Measurements from ENCODE around the gene LPP. TPM values are rescaled to one million over a fixed set of nuclear protein-coding genes. Genes with fewer than 3 reads are reported as not detected.

Gene LPP
- total RNA-seq, 1 donor from 2014 or later: 11.7 TPM

DNA sequence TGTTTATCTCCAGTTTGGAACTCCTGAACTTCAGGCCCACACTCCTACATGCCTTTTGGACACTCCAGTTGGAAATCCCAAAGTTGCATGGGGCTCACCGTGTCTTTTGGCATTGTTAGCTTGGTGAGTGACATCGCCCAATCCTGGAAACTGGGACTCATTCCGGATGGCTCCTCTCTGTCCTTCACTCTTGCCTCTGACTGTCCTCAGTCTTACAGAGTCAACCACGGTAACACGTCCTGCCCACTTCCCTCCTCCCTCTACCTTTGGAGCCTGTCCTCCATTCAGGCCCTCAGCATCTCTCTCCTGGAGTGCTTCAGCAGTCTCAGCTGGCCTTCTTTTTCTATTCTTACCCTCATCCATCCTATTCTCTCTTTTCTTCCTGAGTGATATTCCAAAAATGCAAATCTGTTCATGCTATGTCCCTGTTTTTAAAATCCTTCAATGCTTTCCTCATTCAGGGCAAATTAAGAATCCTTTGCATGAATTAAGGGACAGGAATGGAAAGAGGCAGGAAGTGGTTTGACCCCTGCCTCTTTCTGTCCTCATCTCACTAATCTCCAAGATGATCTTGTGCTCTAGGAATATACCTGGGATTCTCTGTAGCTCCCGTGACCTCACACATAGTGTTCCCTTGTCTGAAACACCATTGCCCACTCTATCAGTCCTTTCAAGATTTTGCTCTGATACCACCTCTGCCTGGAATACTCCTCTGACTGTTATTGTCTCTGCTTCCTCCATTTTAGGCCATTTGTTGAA is 42.5 kb downstream of the LPP start:
- no peak for DNase-seq

DNA sequence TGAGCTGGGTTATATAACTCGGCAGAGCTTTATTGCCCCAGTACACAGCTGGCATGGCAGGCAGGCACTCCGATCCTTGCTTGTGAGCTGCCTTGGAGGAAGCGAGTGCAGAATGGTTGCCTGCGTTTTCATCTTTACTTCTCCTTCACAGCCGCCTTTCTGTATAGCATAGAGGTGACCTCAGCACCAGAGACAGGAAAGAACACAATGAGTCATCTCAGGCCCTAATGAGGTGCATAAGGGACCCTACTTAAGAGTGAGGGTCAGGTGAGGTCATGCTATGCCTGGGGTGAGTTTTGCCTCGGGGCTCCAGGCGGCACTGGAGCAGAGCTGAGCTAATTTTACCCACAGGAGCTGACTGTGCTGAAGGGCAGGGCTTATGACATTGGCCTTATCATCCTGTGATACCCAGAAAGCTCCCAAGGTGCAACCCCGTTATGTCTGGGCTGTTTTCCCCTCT is 43.5 kb downstream of the LPP start:
- no peak for DNase-seq

DNA sequence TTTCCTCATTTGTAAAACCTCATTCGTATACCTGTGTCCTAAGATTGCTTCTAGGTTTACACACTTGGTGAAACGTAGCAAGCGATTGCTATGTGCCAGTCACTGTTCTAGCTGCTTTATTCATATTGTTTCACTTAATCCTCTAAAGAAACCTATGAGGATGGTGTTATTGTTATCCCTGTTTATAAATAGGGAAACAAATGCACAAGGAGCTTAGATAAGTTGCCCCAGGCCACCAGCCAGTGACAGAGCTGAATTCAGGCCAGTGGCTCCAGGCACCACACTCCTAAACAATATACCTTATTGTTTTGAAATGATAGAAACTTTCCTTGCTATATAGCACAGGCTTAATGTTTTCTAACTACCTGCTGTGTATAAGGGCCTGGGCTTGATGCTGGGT is 44.0 kb downstream of the LPP start:
- DNase-seq: no peak

DNA sequence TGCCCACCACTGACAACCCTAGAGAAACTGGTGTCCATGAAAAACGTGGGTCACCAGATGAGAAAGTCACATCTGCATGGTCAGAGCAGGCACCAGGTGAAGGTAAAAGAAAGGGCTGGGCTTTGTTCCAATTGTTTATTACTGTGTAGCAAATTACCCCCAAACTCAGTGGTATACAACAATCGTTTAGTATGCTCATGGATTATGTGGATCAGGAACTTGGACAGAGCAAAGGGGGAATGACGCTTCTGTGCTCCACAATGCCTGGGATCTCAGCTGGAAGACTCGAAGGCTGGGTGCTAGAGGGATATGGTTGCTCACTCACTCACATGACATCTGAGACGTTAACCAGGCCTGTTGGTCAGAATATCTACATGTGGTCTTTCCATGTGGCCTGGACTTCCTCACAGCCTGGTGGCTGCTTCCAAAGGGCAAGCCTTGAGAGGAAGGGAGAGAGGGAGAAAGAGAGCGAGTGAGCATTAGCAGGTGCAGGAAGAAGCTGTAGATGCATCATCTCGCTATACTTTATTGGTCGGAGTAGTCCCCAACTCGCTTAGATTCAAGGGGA is 44.9 kb downstream of the LPP start:
- no peak for DNase-seq

DNA sequence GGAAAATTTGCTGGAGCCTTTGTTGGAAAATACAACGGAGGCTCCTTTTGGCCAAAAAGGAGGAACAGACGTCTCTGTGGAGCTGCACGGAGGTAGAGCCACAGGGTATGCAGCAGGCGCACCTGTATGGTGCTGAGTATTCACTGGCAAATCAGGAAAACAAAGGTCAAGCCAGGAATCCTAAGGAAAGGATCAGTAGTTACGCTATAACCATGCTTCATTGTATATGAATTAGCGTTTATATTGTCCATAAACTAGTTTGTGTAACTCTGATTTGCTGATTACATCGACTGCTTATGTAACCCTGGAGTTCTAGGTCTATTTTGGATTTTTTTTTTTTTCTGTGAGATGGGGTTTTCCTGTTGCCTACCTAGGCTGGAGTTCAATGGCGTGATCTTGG is 45.4 kb downstream of the LPP start:
- DNase-seq: no peak

DNA sequence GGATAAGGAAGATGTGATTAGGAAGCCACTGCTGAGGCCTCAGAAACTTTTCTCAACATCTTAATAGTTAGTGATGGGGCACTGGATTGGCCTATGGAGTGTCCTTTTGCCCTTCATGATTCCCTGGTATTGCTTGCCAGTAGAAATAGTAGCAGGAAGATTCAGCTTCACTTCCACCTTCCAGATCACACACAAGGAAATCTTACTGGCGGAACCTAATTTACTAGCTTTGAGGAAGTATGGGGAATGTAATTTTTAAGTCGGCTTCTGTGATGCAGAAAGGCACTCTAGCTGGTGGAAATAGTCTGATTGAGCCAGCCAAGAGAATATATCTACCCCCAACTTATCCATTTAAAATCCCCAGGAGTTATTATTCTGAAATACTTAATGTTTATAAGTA is 46.5 kb downstream of the LPP start:
- no peak for DNase-seq

DNA sequence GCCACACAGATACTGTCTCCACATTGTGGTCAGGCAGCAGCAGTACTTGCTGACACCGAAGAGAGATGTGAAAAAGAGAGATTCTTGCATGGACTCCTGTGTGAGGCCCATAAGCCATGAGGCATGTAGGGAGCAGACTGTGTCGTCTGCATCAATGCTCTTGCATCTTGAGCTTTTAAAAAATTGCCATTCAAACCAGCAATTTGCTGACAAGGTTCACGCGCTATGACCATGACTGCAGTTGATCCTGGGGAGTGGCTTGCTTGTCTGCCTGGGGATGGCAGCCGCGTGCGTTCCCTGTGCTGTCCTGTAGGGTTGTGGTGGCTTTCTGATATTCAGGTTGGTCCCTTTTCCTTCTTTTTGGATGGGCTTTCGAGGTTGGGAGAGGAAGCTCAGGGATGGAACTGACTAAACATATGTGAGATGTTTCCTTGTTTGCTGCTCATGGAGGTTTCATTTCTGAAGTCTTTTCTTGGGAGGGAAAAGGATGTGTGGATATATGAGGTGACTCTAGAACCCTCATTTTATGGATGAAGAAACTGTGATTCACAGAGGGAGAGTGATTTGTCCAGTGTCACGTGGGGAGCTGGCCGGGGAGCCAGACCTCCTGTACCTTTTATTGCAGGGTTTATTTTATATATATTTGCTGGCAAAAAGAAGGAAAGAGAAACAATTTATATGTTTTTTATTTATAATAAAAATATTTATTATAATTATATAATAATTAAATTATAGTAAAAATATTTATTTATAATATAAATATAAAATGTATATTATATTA is 48.6 kb downstream of the LPP start:
- DNase-seq: no peak

DNA sequence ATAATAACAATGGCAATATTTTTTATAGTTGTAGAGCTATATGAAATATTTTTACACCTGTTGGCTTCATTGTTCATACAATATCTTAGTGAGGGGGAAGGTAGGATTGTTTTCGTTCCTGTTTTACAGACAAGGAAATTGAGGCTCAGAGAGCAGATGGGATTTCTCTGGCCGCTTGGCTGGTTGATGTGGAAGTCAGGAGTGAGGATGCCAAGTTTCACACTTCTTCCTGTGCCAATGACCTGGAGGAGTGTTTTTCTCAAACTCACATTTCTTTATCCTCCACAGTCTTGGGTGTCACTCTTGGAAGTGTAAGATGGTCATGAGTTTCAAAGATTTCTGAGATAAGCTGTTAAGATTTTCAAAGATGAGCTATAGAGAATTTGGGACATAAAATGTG is 50.6 kb downstream of the LPP start:
- no peak for DNase-seq

DNA sequence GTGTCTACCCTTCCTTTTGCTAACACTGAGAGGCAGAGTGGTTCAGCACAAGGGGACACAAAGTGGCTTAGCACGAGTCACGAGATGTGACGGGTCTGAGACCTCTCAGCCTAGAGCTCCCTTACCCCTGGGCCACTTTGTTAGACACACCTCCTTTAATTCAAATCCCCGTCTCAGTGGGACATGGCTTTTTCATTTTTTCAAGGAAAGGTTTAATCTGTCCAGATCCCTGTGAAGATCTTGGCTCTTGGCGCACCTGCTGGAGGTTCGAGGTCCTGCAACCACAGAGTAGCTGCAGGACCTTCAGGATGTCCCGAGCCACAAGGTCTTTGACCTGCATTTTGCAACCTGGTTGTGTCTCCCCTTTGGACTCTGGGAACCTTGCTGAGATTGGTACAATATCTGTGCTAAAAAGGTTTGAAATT is 52.0 kb downstream of the LPP start:
- DNase-seq: no peak

DNA sequence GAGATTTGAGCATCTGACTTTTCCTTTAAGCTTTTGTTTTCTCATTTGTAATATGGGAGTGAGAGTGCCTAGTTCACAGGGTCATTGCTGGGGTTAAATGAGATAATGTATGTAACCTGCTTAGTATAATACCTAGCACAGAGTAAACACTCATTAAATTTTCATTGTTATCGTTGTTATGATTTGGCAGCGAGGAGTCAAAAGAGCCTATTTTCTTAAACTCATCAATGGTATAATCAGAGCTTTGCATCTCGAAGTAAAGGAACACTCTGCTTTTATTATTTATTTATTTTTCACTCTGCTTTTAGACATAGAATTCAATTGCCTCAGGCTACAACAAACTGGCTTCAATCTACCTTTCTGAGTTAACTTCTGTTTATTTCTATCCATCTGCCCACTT is 52.8 kb downstream of the LPP start:
- no peak for DNase-seq

DNA sequence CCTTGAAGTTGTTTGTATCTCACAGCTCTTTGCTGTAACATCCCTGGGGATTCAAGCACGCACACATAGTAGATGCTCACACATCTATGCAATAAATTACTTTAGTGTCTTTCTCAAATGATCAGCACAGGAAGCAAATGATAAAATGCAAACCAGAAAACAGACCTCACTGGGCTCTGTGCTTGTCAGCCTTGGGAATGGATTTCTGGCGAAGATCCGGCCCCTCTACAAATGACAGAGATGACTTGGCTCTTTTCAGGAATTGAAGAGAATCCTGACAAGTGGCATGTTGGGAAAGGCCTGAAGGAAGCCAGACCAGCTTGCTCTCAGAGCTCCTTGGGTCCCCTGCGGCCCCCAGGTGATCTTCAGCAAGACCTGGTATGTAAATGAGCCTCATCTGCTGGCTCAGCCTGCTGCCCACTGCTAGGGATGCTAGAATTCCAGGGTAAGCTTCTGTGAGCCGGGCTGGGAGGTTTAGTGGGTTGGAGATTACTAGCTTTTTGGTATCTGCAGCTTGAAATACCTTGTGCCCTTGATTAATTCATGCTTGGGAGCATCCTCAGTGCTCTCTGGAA is 54.1 kb downstream of the LPP start:
- DNase-seq: no peak

DNA sequence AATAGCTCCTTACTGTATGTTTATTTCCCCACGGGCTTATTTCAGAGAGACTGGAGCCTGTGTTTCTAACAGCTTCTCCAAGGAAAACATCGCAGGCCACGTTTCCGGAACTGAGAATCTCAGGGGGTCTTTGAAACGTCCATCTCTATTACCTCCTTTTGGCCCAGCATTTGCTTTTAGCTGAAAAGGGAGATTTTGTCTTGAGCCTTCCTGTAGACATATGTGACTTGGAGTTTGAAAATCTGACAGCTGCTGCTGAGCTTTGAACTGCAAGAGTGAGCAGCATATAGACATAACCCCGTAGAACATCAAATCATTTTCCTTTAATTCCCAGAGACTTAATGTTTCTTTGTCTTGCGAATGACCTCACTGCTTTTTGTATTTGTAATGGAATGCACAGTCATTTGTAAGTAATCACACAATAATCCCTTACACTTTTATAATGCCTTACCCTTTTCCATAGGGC is 54.6 kb downstream of the LPP start:
- DNase-seq: no peak

DNA sequence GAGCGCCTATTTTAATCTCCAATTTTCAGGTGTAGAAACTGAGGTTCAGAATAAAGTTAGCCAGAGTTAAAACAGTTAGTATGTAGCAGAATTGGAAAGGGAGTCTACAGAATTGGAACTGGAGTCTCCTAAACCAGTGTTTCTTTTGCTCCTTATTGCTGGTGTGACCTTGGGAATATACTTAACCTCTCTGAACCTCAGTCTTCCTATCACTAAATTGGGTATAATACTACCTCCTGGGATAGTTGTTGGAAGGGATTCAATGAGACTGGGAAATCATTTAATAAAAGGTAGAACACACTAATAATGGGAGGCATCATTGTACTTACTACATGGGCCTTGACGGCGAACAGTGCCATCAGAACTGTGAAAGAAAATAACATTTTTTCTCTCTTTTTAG is 55.1 kb downstream of the LPP start:
- DNase-seq: no peak

DNA sequence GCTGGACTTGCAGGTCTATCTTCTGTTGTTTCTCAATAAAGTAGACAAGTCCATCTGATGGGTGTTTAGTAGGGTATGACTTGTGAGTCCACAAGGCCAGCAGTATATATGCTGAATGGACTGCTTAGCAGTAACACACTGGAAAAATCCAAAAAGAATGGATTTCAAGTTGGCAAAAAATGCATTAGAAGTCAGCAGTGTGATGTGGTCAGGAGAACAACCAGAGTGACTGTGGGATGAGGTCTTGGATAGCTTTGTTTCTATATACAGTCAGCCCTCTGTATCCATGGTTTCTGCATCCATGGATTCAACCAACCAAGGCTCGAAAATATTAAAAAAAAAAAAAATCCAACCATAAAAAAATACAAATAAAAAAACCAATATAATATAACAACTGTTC is 55.8 kb downstream of the LPP start:
- DNase-seq: no peak

DNA sequence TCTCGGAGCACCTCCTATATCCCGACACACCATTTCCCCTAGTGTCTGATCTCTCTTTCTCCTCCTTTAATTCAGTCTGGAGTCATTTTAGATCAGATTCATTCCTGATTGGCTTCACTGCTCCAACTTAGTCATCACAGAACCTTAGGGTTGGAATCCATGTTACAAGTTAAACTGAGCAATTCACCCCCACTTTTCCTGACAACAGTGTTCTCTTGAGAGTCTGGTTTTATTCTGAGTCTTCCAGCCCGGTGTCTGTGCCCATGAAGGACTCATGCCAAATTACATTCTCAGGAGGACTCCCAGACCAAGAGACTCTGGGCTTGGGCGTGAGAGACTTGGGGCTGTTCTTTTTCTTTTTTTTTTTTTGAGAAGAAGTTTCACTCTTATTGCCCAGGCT is 57.5 kb downstream of the LPP start:
- no peak for DNase-seq

DNA sequence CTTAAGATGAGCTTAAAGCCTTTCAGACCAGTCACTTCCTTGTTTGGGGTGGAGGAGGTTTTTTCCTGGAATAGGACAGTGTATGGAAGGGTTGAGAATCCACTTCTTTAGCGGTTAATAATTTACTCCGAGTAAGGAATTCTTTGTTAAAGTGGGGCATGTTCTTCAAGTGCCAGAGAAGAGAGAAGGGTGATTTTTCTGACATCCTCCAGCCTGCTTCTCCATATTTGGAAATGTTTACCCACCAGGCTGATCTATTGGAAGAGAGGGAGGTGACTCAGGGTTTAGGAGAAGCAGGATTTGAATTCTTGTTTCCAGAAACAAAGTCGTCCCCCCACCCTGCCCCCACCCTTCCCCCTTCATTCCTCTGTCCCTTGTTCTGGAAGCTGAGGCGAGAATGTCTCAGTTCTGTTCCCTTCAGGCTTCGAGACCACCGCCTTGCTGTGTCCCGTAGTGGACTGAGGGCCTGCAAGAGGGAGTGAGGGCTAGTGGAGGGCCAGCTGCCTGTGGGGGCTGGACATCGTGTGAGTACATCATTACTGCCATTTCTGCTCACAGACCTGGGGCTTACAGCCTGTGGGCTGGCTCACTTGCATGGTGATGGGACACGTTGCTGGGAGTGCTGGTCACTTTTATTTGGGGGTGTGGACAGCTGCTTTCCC is 58.5 kb downstream of the LPP start:
- DNase-seq: no peak

DNA sequence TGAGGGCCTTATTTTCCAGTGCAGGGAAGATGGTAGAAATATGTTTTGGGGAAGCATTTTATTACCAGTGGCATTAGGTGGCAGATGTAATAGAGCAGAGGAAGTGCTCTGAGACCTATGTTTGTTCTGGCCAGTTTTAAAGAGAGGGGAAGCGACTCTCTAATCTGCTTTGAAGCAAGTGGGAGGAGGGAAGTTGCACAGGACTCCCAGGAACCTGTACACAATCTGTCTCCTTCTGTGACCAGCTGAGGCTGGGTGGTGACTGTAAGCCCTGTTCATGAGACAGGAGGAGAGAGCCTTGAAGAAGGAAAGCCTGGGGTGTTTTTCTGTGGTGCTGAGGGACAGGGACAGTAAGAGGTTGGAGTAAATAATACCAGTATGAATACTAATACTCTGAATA is 60.5 kb downstream of the LPP start:
- no peak for DNase-seq

DNA sequence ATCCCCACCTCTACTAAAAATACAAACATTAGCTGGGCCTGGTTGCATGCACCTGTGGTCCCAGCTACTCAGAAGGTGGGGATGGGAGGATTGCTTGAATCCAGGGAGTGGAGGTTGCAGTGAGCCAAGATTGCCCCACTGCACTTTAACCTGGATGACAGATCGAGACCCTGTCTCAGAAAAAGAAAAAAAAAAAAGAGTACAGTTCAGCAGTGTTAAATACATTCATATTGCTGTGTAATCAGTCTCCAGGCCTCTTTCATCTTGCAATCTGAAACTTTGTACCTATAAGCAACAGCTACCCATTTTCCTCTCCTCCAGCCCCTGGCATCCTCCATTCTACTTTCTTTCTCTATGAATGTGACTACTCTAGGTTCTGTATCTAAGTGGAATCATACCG is 61.2 kb downstream of the LPP start:
- no peak for DNase-seq

DNA sequence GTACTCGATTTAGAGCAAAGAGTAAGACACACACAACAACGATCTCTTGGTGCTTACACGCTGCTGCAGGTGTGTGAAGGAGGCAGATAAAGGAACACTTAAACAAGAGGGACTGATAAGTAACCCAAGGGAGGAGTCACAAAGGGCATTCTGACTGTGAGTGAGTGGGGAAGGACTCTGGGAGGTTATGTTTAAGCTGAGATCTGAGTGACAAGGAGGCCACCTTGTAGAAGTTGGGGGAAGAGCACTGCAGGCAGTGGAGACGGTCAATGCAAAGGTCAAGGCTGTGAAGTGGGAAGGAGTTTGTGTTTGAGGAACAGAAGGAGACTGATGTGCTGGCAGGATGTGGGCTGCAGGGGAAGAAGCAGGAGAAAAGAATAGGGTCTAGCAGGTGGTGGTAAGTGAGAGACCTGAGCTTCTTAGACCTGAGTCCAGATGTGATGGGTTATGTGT is 63.1 kb downstream of the LPP start:
- no peak for DNase-seq

DNA sequence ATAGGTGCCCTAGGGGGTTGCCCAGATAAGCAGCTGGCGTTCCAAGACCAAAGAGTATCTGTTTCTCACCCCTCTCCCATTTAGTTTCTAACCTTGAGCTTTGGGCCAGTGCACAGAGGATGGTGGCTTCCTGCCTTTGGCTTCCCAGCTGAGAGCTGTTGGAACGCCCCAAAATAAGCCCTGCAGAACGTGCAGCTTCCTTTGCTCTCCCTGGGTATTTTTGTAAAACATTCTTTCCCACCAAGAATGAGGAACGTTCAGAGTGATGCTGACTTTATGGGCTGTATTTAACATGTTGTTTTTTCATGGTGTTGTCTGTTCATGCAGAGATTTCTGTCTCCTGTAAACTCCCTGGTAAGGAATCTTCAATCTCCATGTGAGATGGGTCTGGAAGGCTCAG is 63.8 kb downstream of the LPP start:
- DNase-seq: no peak

DNA sequence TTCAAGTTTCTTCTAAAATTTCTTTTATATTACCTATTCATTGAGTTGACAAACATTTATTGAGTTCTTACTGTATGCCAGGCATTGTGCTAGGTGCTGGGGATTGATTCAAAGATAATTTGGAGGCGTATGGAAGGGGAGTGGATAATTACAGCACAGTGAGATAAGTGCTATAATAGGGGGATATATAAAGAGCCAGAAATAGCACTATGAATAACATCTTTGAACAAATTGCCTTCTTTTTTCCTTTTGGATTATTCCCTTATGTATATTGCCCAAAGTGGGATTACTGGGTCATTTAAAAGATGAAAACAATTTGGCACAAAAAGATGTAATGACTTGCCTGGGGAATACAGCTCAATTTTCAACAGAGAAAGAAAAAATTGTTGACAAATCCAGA is 64.6 kb downstream of the LPP start:
- DNase-seq: no peak

DNA sequence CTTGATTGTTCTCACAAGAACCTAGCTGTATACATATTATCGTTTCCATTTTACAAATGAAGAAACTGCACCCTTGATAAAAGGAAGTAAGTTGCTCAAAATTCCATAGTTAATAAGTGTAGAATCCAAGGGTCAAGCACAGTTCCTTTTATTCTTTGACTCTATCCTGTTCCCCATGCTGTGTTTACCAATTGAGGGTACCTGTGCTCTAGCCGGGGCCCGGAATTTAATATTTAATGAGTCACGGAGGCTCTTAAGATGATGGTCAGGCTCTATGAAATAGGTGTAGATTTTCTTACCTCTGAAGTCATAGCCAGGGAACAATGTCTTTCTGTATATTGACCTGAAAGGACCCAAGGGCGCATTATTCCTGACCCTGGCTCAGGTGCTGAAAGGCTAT is 65.2 kb downstream of the LPP start:
- DNase-seq: no peak
